Epidermal melanocyte (primary cell): ENCODE data around the gene PIN1.
A peak's percentile ranks its signal among the peaks of the same experiment; 100 is the strongest.
"Not testable (repeated sequence)": the region's sequence is repeated elsewhere in the genome, so short reads cannot be mapped to it uniquely, and the experiment has no call there.

Experiments used
- DNase-seq: peaks from one replicate; pipeline ENCODE4 v3.0.0; 2011; ENCODE audit warnings: low spot score; ENCODE audit not compliant: insufficient read length

PIN1 gene

GRCh38 chr19:9818734-9819595, 16.2 kb upstream of the PIN1 start, which contains the start of gene FBXL12:
TSS of gene FBXL12 (minus strand) at chr19:9819079. CDS start at chr19:9818813, 266 bp downstream.
- DNase-seq, result peak; percentile 86

- DNase-seq, result peak; percentile 81
These were observed 15.6 kb upstream of the PIN1 start for GRCh38 chr19:9819596-9819909.

- DNase-seq, result not testable (repeated sequence)
These were observed 15.1 kb upstream of the PIN1 start for GRCh38 chr19:9820034-9820433.

GRCh38 chr19:9823816-9824215, 11.3 kb upstream of the PIN1 start:
- no peak for DNase-seq

GRCh38 chr19:9827289-9828238, 7.6 kb upstream of the PIN1 start, which contains the start of gene UBL5:
TSS of gene UBL5 (plus strand) at chr19:9827918. CDS start at chr19:9828338, 420 bp downstream.
- DNase-seq, result peak; percentile 94

- no peak for DNase-seq
These were observed 6.5 kb upstream of the PIN1 start for GRCh38 chr19:9828551-9829063.

- no peak for DNase-seq
These were observed 802 bp upstream of the PIN1 start for GRCh38 chr19:9834307-9834725.

GRCh38 chr19:9835507-9835949, 410 bp downstream of the PIN1 start:
- no peak for DNase-seq

- peak; percentile 15 for DNase-seq
These were observed 903 bp downstream of the PIN1 start for GRCh38 chr19:9836021-9836420.

GRCh38 chr19:9838324-9838723, 3.2 kb downstream of the PIN1 start:
- DNase-seq, result no peak

- DNase-seq, result peak; percentile 23
These were observed 4.3 kb downstream of the PIN1 start for GRCh38 chr19:9839415-9839814.

GRCh38 chr19:9842834-9843625, 7.9 kb downstream of the PIN1 start:
- no peak for DNase-seq

GRCh38 chr19:9843626-9844273, 8.6 kb downstream of the PIN1 start:
- DNase-seq, result not testable (repeated sequence)

GRCh38 chr19:9847087-9847671, 12.1 kb downstream of the PIN1 start:
- DNase-seq, result peak; percentile 74

- DNase-seq, result no peak
These were observed 12.9 kb downstream of the PIN1 start for GRCh38 chr19:9848060-9848459.

GRCh38 chr19:9848762-9849161, 13.6 kb downstream of the PIN1 start:
- no peak for DNase-seq

- DNase-seq, result no peak
These were observed 14.7 kb downstream of the PIN1 start for GRCh38 chr19:9849791-9850190.

- DNase-seq, result no peak
These were observed 15.3 kb downstream of the PIN1 start for GRCh38 chr19:9850235-9850959.

GRCh38 chr19:9854282-9854846, 19.2 kb downstream of the PIN1 start:
- DNase-seq, result no peak
